ENCODE results near the gene AR.

GRCh38 chrX:67723580-67724351 is 179.9 kb downstream of the AR start:
- TF ChIP-seq CTCF (IDR thresholded peaks at IDR 0.05) (no peak), POLR2A (IDR thresholded peaks at IDR 0.05) (no peak), POLR2AphosphoS5 (IDR thresholded peaks at IDR 0.05; ENCODE audit: insufficient read depth in 1 of 2, low read depth in 1 of 2) (no peak)

All from vagina (tissue), 2 donors.